Astrocyte (in vitro differentiated cells and primary cell): ENCODE results near the gene MUC6. TPM values are rescaled to one million over a fixed set of nuclear protein-coding genes. Genes with fewer than 3 reads are reported as not detected.

ENCODE experiments used
- DNase-seq: peaks from one replicate; pipeline ENCODE4 v3.0.0-alpha.2; 2010; ENCODE audit warnings: low read depth
- FAIRE-seq: peaks from 2 replicates; lab custom pipeline; 2011; peaks lifted over from hg19 to GRCh38; lab: Jason Lieb, UNC
- H2AFZ ChIP-seq: 2 replicates; pipeline ENCODE4 v1.6.0; 2012; ENCODE audit warnings: low read depth, low read length, inconsistent platforms
- H3K27ac ChIP-seq: 2 replicates; pipeline ENCODE4 v1.5.1; 2011; ENCODE audit warnings: low read depth, low read length, inconsistent platforms
- H3K27me3 ChIP-seq: 2 replicates; pipeline ENCODE4 v1.6.0; 2011; ENCODE audit warnings: low read length, inconsistent platforms; ENCODE audit not compliant: insufficient read depth
- H3K36me3 ChIP-seq: 2 replicates; pipeline ENCODE4 v1.5.1; 2011; ENCODE audit warnings: low read length, inconsistent platforms; ENCODE audit not compliant: insufficient read depth
- H3K4me1 ChIP-seq: 2 replicates; pipeline ENCODE4 v1.5.1; 2011; ENCODE audit warnings: low read length, inconsistent platforms; ENCODE audit not compliant: insufficient read depth
- H3K4me2 ChIP-seq: 2 replicates; pipeline ENCODE4 v1.6.0; 2012; ENCODE audit warnings: low read length, inconsistent platforms
- H3K4me3 ChIP-seq: 2 replicates; pipeline ENCODE4 v1.5.1; 2011; ENCODE audit warnings: low read depth, mild to moderate bottlenecking, low read length, inconsistent platforms; ENCODE audit not compliant: insufficient read depth
- H3K79me2 ChIP-seq: 2 replicates; pipeline ENCODE4 v1.6.0; 2012; ENCODE audit warnings: mild to moderate bottlenecking, low read length, inconsistent platforms; ENCODE audit not compliant: insufficient read depth
- H3K9ac ChIP-seq: 2 replicates; pipeline ENCODE4 v1.6.0; 2012; ENCODE audit warnings: mild to moderate bottlenecking, low read length, inconsistent platforms
- H3K9me3 ChIP-seq: 2 replicates; pipeline ENCODE4 v1.5.1; 2012; ENCODE audit warnings: low read depth, mild to moderate bottlenecking, low read length, inconsistent platforms; ENCODE audit not compliant: insufficient read depth
- H4K20me1 ChIP-seq: 2 replicates; pipeline ENCODE4 v1.6.0; 2012; ENCODE audit warnings: low read length, inconsistent platforms; ENCODE audit not compliant: insufficient read depth
- H3K27ac Mint-ChIP-seq: one replicate; pipeline ENCODE4 v1.8.0; 2021; ENCODE audit warnings: mild to moderate bottlenecking, mixed read lengths; ENCODE audit not compliant: unreplicated experiment
- H3K27me3 Mint-ChIP-seq: one replicate; pipeline ENCODE4 v1.8.0; 2021; ENCODE audit warnings: low read depth, mixed read lengths; ENCODE audit not compliant: unreplicated experiment
- H3K36me3 Mint-ChIP-seq: one replicate; pipeline ENCODE4 v1.8.0; 2021; ENCODE audit warnings: low read depth, mixed read lengths; ENCODE audit not compliant: unreplicated experiment
- H3K4me1 Mint-ChIP-seq: one replicate; pipeline ENCODE4 v1.8.0; 2021; ENCODE audit warnings: low read depth, mixed read lengths; ENCODE audit not compliant: unreplicated experiment
- H3K4me3 Mint-ChIP-seq: one replicate; pipeline ENCODE4 v1.8.0; 2021; ENCODE audit warnings: mild to moderate bottlenecking, moderate library complexity, mixed read lengths; ENCODE audit not compliant: unreplicated experiment
- H3K9me3 Mint-ChIP-seq: one replicate; pipeline ENCODE4 v1.8.0; 2021; ENCODE audit warnings: mild to moderate bottlenecking, mixed read lengths; ENCODE audit not compliant: unreplicated experiment
- CTCF ChIP-seq: IDR thresholded peaks from 2 replicates; pipeline ENCODE4 v1.5.1; 2011; ENCODE audit warnings: low read depth, mild to moderate bottlenecking, inconsistent platforms, low read length, moderate library complexity; ENCODE audit not compliant: insufficient read depth
- EZH2 ChIP-seq: IDR thresholded peaks from 2 replicates; pipeline ENCODE4 v1.6.1; 2012; ENCODE audit warnings: mild to moderate bottlenecking, low read length, inconsistent platforms; ENCODE audit not compliant: insufficient read depth
- total RNA-seq: library from RNA; stranded (reverse); gene quantifications from 2 replicates; pipeline ENCODE4 v1.2.1, GENCODE V29; 2021

MUC6 gene
- total RNA-seq, 1 donor from 2014 or later = not detected

GRCh38 chr11:1041936-1042608 is 5.6 kb upstream of the MUC6 start:
- H3K4me2 ChIP-seq = no peak overlapping the region
- H3K27ac ChIP-seq = no peak overlapping the region
- H3K4me1 Mint-ChIP-seq = no peaks in the 10 kb centered on the region
- H3K9me3 ChIP-seq = no peaks in the 10 kb centered on the region
- H3K4me1 ChIP-seq = no peaks in the 10 kb centered on the region
- TF ChIP-seq CTCF (no peak), EZH2 (no peak)
- no peaks in the 10 kb centered on the region for H3K36me3 Mint-ChIP-seq
- no peaks in the 10 kb centered on the region for H3K79me2 ChIP-seq
- no peak overlapping the region for H3K4me3 ChIP-seq
- H3K9ac ChIP-seq = no peak overlapping the region
- peaks cover 18% of the 10 kb centered on the region for H3K27me3 Mint-ChIP-seq
- H3K27ac Mint-ChIP-seq = no peak overlapping the region
- no peak for DNase-seq
- no peaks in the 10 kb centered on the region for H3K36me3 ChIP-seq
- H4K20me1 ChIP-seq = no peaks in the 10 kb centered on the region
- no peaks in the 10 kb centered on the region for H3K27me3 ChIP-seq
- no peak overlapping the region for H3K4me3 Mint-ChIP-seq
- H2AFZ ChIP-seq = no peak overlapping the region
- FAIRE-seq = no peak
- H3K9me3 Mint-ChIP-seq = peaks cover 2% of the 10 kb centered on the region

- TF ChIP-seq EZH2 = no peak
- no peak for TF ChIP-seq CTCF
- Histone ChIP-seq H3K36me3 (no peaks in the 10 kb centered on the region), H4K20me1 (no peaks in the 10 kb centered on the region), H3K79me2 (no peaks in the 10 kb centered on the region), H3K9me3 (no peaks in the 10 kb centered on the region), H3K27me3 (no peaks in the 10 kb centered on the region), H3K4me2 (no peak overlapping the region), H3K9ac (no peak overlapping the region), H3K4me1 (no peaks in the 10 kb centered on the region), H3K4me3 (no peak overlapping the region), H3K27ac (no peak overlapping the region), H2AFZ (no peak overlapping the region)
- no peaks in the 10 kb centered on the region for H3K4me1 Mint-ChIP-seq
- DNase-seq = no peak
- no peak overlapping the region for H3K4me3 Mint-ChIP-seq
- no peaks in the 10 kb centered on the region for H3K36me3 Mint-ChIP-seq
- peaks cover 2% of the 10 kb centered on the region for H3K9me3 Mint-ChIP-seq
- H3K27me3 Mint-ChIP-seq = peaks cover 15% of the 10 kb centered on the region
- H3K27ac Mint-ChIP-seq = no peak overlapping the region
- FAIRE-seq = no peak
Observed at GRCh38 chr11:1041471-1041870, 5.0 kb upstream of the MUC6 start.

GRCh38 chr11:1041149-1041467 is 4.6 kb upstream of the MUC6 start:
- H2AFZ ChIP-seq = no peak overlapping the region
- Mint-ChIP-seq H3K4me3 (no peak overlapping the region), H3K27me3 (peaks cover 13% of the 10 kb centered on the region), H3K4me1 (no peaks in the 10 kb centered on the region), H3K27ac (no peak overlapping the region), H3K36me3 (no peaks in the 10 kb centered on the region), H3K9me3 (peaks cover 2% of the 10 kb centered on the region)
- H3K9ac ChIP-seq = no peak overlapping the region
- H3K4me2 ChIP-seq = no peak overlapping the region
- H4K20me1 ChIP-seq = no peaks in the 10 kb centered on the region
- TF ChIP-seq CTCF = no peak
- no peak for TF ChIP-seq EZH2
- DNase-seq (no peak), FAIRE-seq (no peak)
- no peak overlapping the region for H3K27ac ChIP-seq
- H3K9me3 ChIP-seq = no peaks in the 10 kb centered on the region
- H3K27me3 ChIP-seq = no peaks in the 10 kb centered on the region
- no peak overlapping the region for H3K4me3 ChIP-seq
- H3K4me1 ChIP-seq = no peaks in the 10 kb centered on the region
- H3K36me3 ChIP-seq = no peaks in the 10 kb centered on the region
- no peaks in the 10 kb centered on the region for H3K79me2 ChIP-seq
